H54 (cell line): ENCODE data around the gene NR1D1.
"Not testable (repeated sequence)": the region's sequence is repeated elsewhere in the genome, so short reads cannot be mapped to it uniquely, and the experiment has no call there.

ENCODE experiments used
- DNase-seq: peaks from one replicate; pipeline ENCODE4 v3.0.0; 2011; ENCODE audit warnings: low spot score, mixed read lengths; ENCODE audit not compliant: insufficient read length
- FAIRE-seq: peaks from 3 replicates; lab custom pipeline; 2011; peaks lifted over from hg19 to GRCh38; lab: Jason Lieb, UNC
- POLR2A ChIP-seq: IDR thresholded peaks from 2 replicates; pipeline ENCODE4 v1.6.1; 2011; ENCODE audit warnings: low read depth, mild to moderate bottlenecking, low read length

Gene NR1D1

DNA sequence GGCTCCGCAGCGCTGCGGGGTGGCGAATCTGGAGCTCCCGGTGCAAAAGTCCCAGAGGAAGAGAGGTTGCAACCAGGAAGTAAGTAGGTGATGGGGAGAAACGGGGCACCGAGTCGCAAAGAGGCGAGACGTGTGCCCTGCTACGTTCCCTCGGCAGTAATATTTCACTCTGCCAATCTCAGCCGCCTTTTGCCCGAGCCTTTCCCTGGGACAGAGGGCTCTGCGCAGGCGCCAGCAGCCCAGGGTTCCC is at the start of gene NR1D1:
TSS of gene NR1D1 (minus strand) at position 171 of the 250 bp plus-strand sequence. CDS start 495 bp downstream, outside the sequence.
- FAIRE-seq (no peak), DNase-seq (no peak)
- peak; percentile 95 for TF ChIP-seq POLR2A

GRCh38 chr17:40148527-40148926 is 48.1 kb upstream of the NR1D1 start:
- no peak for DNase-seq
- FAIRE-seq, result no peak
- TF ChIP-seq POLR2A, result no peak

GRCh38 chr17:40145476-40145875 is 45.1 kb upstream of the NR1D1 start:
- FAIRE-seq (no peak), DNase-seq (no peak)
- TF ChIP-seq POLR2A, result no peak

GRCh38 chr17:40143166-40143565 is 42.8 kb upstream of the NR1D1 start:
- not testable (repeated sequence) for FAIRE-seq, DNase-seq

- no peak for TF ChIP-seq POLR2A
- DNase-seq (no peak), FAIRE-seq (no peak)
These were observed 39.2 kb upstream of the NR1D1 start for GRCh38 chr17:40139566-40140058.

GRCh38 chr17:40135817-40136216 is 35.4 kb upstream of the NR1D1 start:
- no peak for FAIRE-seq
- DNase-seq, result no peak
- no peak for TF ChIP-seq POLR2A

DNA sequence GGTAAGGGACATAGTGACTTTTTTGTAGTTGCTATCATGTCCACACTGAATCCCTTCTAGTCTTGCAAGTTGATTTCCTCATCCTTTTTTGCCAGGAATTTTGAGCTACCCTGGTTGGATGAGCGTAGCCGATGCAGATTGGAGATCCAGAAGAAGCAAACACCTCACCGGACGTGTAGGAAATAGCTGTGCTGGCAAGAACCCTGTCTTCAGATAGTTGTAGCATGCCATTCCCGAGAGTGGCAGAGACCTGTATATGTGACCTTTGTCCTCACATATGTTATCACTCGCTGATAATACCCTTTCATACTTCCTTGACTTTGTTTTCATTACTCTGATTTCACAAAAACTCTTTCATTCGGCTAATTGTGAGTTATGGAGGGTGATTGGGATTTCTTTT is 33.8 kb upstream of the NR1D1 start:
- no peak for TF ChIP-seq POLR2A
- DNase-seq (no peak), FAIRE-seq (no peak)

GRCh38 chr17:40130352-40131042 is 30.1 kb upstream of the NR1D1 start:
- TF ChIP-seq POLR2A, result no peak
- DNase-seq (no peak), FAIRE-seq (no peak)

DNA sequence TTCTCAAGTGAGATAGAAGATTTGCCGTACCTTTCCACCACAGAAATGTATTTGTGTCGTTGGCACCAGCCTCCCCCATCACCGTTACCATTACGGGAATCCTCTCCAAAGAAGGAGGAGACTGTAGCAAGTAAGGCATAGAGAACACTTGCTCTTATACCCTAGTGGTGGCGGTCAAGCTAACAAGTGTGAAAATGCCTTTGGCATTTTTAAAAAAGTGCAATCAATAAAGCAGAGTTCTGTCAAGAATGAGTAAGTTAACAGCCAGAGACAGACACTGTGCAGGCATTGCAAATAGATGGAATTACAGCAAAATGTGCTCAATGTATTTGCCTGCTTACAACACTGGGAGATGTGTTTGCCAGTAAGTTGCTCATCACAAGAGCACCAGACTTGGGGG is 29.1 kb upstream of the NR1D1 start:
- no peak for DNase-seq
- no peak for FAIRE-seq
- no peak for TF ChIP-seq POLR2A

DNA sequence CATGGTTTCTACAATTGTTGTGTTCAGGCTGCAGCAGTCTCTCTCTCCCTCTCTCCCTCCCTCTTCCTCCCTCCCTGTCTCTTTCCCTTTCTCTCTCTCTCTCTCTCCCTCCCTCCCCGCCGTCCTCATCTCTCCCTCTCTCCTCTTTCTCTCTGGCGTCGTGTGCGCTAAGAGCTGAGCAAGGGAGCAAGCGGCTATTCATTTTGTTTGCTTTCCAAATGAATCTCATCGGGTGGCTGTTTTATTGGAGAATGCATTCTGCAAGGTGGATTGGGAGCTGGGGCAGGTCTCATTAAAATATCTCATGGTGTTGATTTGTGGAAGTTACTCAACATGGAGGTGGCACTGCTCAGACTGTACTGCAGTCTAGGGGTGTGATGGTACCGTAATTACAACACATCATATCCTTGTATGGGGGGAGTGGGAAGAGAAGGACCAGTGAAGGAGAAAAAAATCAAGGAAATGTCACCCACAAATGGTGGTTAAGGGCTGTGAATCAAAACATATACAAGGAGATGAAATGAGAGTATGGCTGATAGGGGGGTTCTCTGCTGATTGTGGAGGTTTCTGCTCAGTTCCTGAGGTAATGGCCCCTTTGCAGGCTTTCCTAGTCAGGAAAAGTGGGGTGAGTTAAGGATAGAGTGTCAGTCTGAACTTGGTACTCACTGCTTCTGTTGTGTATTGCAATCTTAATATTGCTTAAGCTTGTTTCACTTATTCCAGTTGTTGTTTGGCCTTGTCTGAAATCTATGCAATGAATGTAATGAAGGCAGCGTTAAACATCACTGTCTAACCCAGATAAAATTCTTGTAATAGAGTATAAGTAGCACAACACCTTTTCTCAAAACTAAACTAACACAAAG is 24.1 kb upstream of the NR1D1 start:
- FAIRE-seq (no peak), DNase-seq (no peak)
- no peak for TF ChIP-seq POLR2A

- DNase-seq (no peak), FAIRE-seq (no peak)
- TF ChIP-seq POLR2A, result no peak
These were observed 23.4 kb upstream of the NR1D1 start for GRCh38 chr17:40123811-40124114.

- no peak for TF ChIP-seq POLR2A
- FAIRE-seq, result no peak
- DNase-seq, result no peak
These were observed 22.8 kb upstream of the NR1D1 start for GRCh38 chr17:40122999-40123810.

- TF ChIP-seq POLR2A, result peak; percentile 24
- DNase-seq (no peak), FAIRE-seq (no peak)
These were observed 22.0 kb upstream of the NR1D1 start for GRCh38 chr17:40122136-40122998.
